Gastrocnemius medialis (tissue), 4 donors: ENCODE results near the gene SNAPC4.

Experiments used
- CTCF ChIP-seq, 5 experiments: fragments of 450-650 bp in 3 of 5; fragments of 200-600 bp in 2 of 5; sonication (generic) in 2 of 5; IDR thresholded peaks in 4 of 5; conservative IDR thresholded peaks in 1 of 5; 1 replicate in 4 of 5; 2 replicates in 1 of 5; pipeline ENCODE4 v1.5.1; 2016 to 2019; ENCODE audit warnings: antibody characterized with exemption in 5 of 5, mild to moderate bottlenecking in 3 of 5, moderate library complexity in 3 of 5
- POLR2A ChIP-seq, 2 donors: fragments of 450-650 bp; IDR thresholded peaks; one replicate each; pipeline ENCODE4 v1.6.1; 2017; ENCODE audit warnings: antibody characterized with exemption in 2 of 2, mild to moderate bottlenecking in 2 of 2, moderate library complexity in 2 of 2

GRCh38 chr9:136358888-136359287 lies 41.1 kb downstream of the SNAPC4 start:
- TF ChIP-seq POLR2A (IDR thresholded peaks at IDR 0.05) = no peak
- TF ChIP-seq CTCF (IDR thresholded peaks at IDR 0.05 in 4 of 5, conservative IDR thresholded peaks at IDR 0.05 in 1 of 5) = no peak
